ENCODE measurements around the gene WDR93. TPM values are rescaled to one million over a fixed set of nuclear protein-coding genes. Genes with fewer than 3 reads are reported as not detected.
"Not testable (repeated sequence)": the region's sequence is repeated elsewhere in the genome, so short reads cannot be mapped to it uniquely, and the experiment has no call there.

Gene WDR93
- polyA plus RNA-seq, 4 donors: 0.38 to 3.0 (median 2.3) TPM

GRCh38 chr15:89766357-89767311 lies 76.0 kb downstream of the WDR93 start:
- no peak for DNase-seq (ENCODE audit: low read depth in 4 of 4, low spot score in 3 of 4)

- no peak for DNase-seq (ENCODE audit: low read depth in 4 of 4, low spot score in 3 of 4)
These were observed 76.9 kb downstream of the WDR93 start for GRCh38 chr15:89767411-89767915.

GRCh38 chr15:89768071-89768500 lies 77.5 kb downstream of the WDR93 start:
- DNase-seq (ENCODE audit: low read depth in 4 of 4, low spot score in 3 of 4): no peak

GRCh38 chr15:89769366-89769765 lies 78.8 kb downstream of the WDR93 start:
- no peak for DNase-seq (ENCODE audit: low read depth in 4 of 4, low spot score in 3 of 4)

- no peak for DNase-seq (ENCODE audit: low read depth in 4 of 4, low spot score in 3 of 4)
These were observed 79.4 kb downstream of the WDR93 start for GRCh38 chr15:89770041-89770440.

- DNase-seq (ENCODE audit: low read depth in 4 of 4, low spot score in 3 of 4): no peak
These were observed 82.4 kb downstream of the WDR93 start for GRCh38 chr15:89772932-89773583.

- no peak for DNase-seq (ENCODE audit: low read depth in 4 of 4, low spot score in 3 of 4)
These were observed 83.9 kb downstream of the WDR93 start for GRCh38 chr15:89774492-89774891.

- DNase-seq (ENCODE audit: low read depth in 4 of 4, low spot score in 3 of 4): no peak
These were observed 85.2 kb downstream of the WDR93 start for GRCh38 chr15:89775815-89776214.

- DNase-seq (ENCODE audit: low read depth in 4 of 4, low spot score in 3 of 4): peak; percentile 60 to 66 (median 64)
These were observed 85.9 kb downstream of the WDR93 start, which contains the start of gene MESP2 for GRCh38 chr15:89776274-89777072. MESP2 (plus strand) TSS chr15:89776332; CDS start chr15:89776358, 26 bp downstream.

GRCh38 chr15:89777073-89777751 lies 86.6 kb downstream of the WDR93 start:
- DNase-seq (ENCODE audit: low read depth in 4 of 4, low spot score in 3 of 4): no peak

GRCh38 chr15:89777782-89778380 lies 87.3 kb downstream of the WDR93 start:
- DNase-seq (ENCODE audit: low read depth in 4 of 4, low spot score in 3 of 4): no peak

- no peak for DNase-seq (ENCODE audit: low read depth in 4 of 4, low spot score in 3 of 4)
These were observed 88.2 kb downstream of the WDR93 start for GRCh38 chr15:89778861-89779260.

GRCh38 chr15:89780601-89781000 lies 90.0 kb downstream of the WDR93 start:
- no peak for DNase-seq (ENCODE audit: low read depth in 4 of 4, low spot score in 3 of 4)

- DNase-seq (ENCODE audit: low read depth in 4 of 4, low spot score in 3 of 4): no peak
These were observed 90.4 kb downstream of the WDR93 start for GRCh38 chr15:89781055-89781454.

GRCh38 chr15:89781891-89782618 lies 91.4 kb downstream of the WDR93 start:
- DNase-seq (ENCODE audit: low read depth in 4 of 4, low spot score in 3 of 4): no peak

- DNase-seq (ENCODE audit: low read depth in 4 of 4, low spot score in 3 of 4): not testable (repeated sequence)
These were observed 92.0 kb downstream of the WDR93 start for GRCh38 chr15:89782619-89782950.

- DNase-seq (ENCODE audit: low read depth in 4 of 4, low spot score in 3 of 4): no peak
These were observed 92.7 kb downstream of the WDR93 start for GRCh38 chr15:89783111-89783860.
